B cell (primary cell): ENCODE results near the gene FAM131B. TPM values are rescaled to one million over a fixed set of nuclear protein-coding genes. Genes with fewer than 3 reads are reported as not detected.

Experiments
- ATAC-seq: fragments of 200-7000 bp; cut with Tn5 transposase; one replicate; pipeline ENCODE4 v1.10.0; 2021; ENCODE audit warnings: low read depth, mild to moderate bottlenecking, moderate number of reproducible peaks, moderate library complexity
- CTCF ChIA-PET: fragments of 350-600 bp; sonication (Branson Sonifier 250); formaldehyde crosslinking; loops from one replicate; lab custom pipeline; 2021; ENCODE audit warnings: antibody characterized with exemption, inconsistent platforms; lab: Charles Lee
- POLR2A ChIA-PET: fragments of 350-600 bp; sonication (Branson Sonifier 250); formaldehyde crosslinking; loops from one replicate; lab custom pipeline; 2021; ENCODE audit warnings: antibody characterized with exemption; lab: Charles Lee
- DNase-seq: peaks from one replicate; pipeline ENCODE4 v3.0.0; 2013
- H2AFZ ChIP-seq: 2 replicates; pipeline ENCODE4 v1.6.1; 2012; ENCODE audit warnings: mild to moderate bottlenecking, low read depth, low read length; ENCODE audit not compliant: insufficient read depth, poor library complexity, severe bottlenecking
- H3K27ac ChIP-seq, 2 donors: 1 replicate in 1 of 2; 2 replicates in 1 of 2; pipeline ENCODE4 v1.5.1; 2012 to 2013; ENCODE audit warnings: low read length in 2 of 2, mild to moderate bottlenecking in 2 of 2, moderate library complexity in 1 of 2
- H3K27me3 ChIP-seq, 4 experiments: fragments of 200-600 bp in 1 of 4; sonication (generic) in 1 of 4; replicated peaks in 1 of 4; 1 replicate in 2 of 4; 2 replicates in 2 of 4; pipeline versions ENCODE4 v1.6.1 to v1.7.0; 2013 to 2016; ENCODE audit warnings: low read length in 3 of 4, mild to moderate bottlenecking in 2 of 4, mixed read lengths in 1 of 4, moderate library complexity in 1 of 4; ENCODE audit not compliant: insufficient read depth in 4 of 4, control insufficient read depth in 3 of 4; ENCODE audit errors: control extremely low read depth in 1 of 4
- H3K36me3 ChIP-seq, 2 experiments: replicated peaks in 1 of 2; 1 replicate in 1 of 2; 2 replicates in 1 of 2; pipeline versions ENCODE4 v1.6.1 to v1.7.1; 2013; ENCODE audit warnings: low read length in 1 of 2; ENCODE audit not compliant: insufficient read depth in 2 of 2, control insufficient read depth in 1 of 2; ENCODE audit errors: control extremely low read depth in 1 of 2, extremely low read depth in 1 of 2
- H3K4me1 ChIP-seq, 2 donors: fragments of 200-600 bp in 1 of 2; sonication (generic) in 1 of 2; 1 replicate in 1 of 2; 2 replicates in 1 of 2; pipeline versions ENCODE4 v1.5.1 to v1.6.1; 2013 to 2017; ENCODE audit warnings: low read length in 2 of 2; ENCODE audit not compliant: control insufficient read depth in 2 of 2, insufficient read depth in 2 of 2
- H3K4me2 ChIP-seq: replicated peaks from 2 replicates; pipeline ENCODE3; 2012; ENCODE audit warnings: mild to moderate bottlenecking, low read depth, low read length; ENCODE audit not compliant: poor library complexity, severe bottlenecking
- H3K4me3 ChIP-seq, 5 experiments: fragments of 200-600 bp in 1 of 5; sonication (generic) in 1 of 5; 1 replicate in 3 of 5; 2 replicates in 2 of 5; pipeline versions ENCODE4 v1.5.1 to v1.7.0; 2011 to 2016; ENCODE audit warnings: low read length in 4 of 5, mild to moderate bottlenecking in 4 of 5, low read depth in 2 of 5, control low read depth in 1 of 5, moderate library complexity in 1 of 5; ENCODE audit not compliant: insufficient read depth in 1 of 5; ENCODE audit errors: control extremely low read depth in 1 of 5, extremely low read depth in 1 of 5
- H3K79me2 ChIP-seq: fragments of 200-600 bp; sonication (generic); one replicate; pipeline ENCODE4 v1.6.0; 2016; ENCODE audit warnings: low read length; ENCODE audit not compliant: control insufficient read depth, insufficient read depth
- H3K9ac ChIP-seq: fragments of 200-600 bp; sonication (generic); 2 replicates; pipeline ENCODE4 v1.6.1; 2017; ENCODE audit warnings: mild to moderate bottlenecking, low read length, moderate library complexity
- H3K9me3 ChIP-seq, 3 donors: one replicate each; pipeline versions ENCODE4 v1.6.1 to v1.7.1; 2013; ENCODE audit warnings: low read length in 2 of 3; ENCODE audit not compliant: control insufficient read depth in 2 of 3, insufficient read depth in 1 of 3; ENCODE audit errors: control extremely low read depth in 1 of 3
- H4K20me1 ChIP-seq: 2 replicates; pipeline ENCODE4 v1.6.0; 2012; ENCODE audit warnings: mild to moderate bottlenecking, low read length; ENCODE audit not compliant: insufficient read depth, control insufficient read depth, poor library complexity, severe bottlenecking
- H3K27ac Mint-ChIP-seq: one replicate; pipeline ENCODE4 v1.8.0; 2021; ENCODE audit warnings: mixed read lengths
- H3K27me3 Mint-ChIP-seq: one replicate; pipeline ENCODE4 v1.8.0; 2021; ENCODE audit warnings: mixed read lengths
- H3K4me1 Mint-ChIP-seq: one replicate; pipeline ENCODE4 v1.8.0; 2021; ENCODE audit warnings: mixed read lengths
- H3K4me3 Mint-ChIP-seq: one replicate; pipeline ENCODE4 v1.8.0; 2021; ENCODE audit warnings: mixed read lengths
- H3K9me3 Mint-ChIP-seq: one replicate; pipeline ENCODE4 v1.8.0; 2022; ENCODE audit warnings: mixed read lengths; ENCODE audit not compliant: insufficient read depth
- EZH2 ChIP-seq: IDR thresholded peaks from 2 replicates; pipeline ENCODE4 v1.6.1; 2012; ENCODE audit warnings: borderline replicate concordance, low read depth, mild to moderate bottlenecking, moderate library complexity, low read length; ENCODE audit not compliant: insufficient read depth, poor library complexity, severe bottlenecking
- WGBS: methylation state at CpG from one replicate; pipeline ENCODE4 v1.1.5; 2013; ENCODE audit warnings: missing lambda C conversion rate; ENCODE audit not compliant: insufficient coverage; 5-methylcytosine and 5-hydroxymethylcytosine counted together
- intact Hi-C: fragments of 100-400 bp; cut with micrococcal nuclease; formaldehyde crosslinking; loops from one replicate; pipeline ENCODE4 v1.10.0; 2022
- polyA plus RNA-seq: library from polyadenylated mRNA; depleted of rRNA; stranded (reverse); fragments of >200 nt; gene quantifications from 2 replicates; pipeline ENCODE4 v1.2.3, GENCODE V29; 2012
- total RNA-seq, 2 donors: library from RNA; stranded (reverse); fragments of 120-200 nt in 1 of 2; gene quantifications; 1 replicate in 1 of 2; 2 replicates in 1 of 2; pipeline versions ENCODE4 v1.2.3 to v1.2.4, GENCODE V29; 2013 to 2022
- TF ChIP-seq, protein P1 (sequence below): fragments of 200-600 bp; IDR thresholded peaks from one replicate; pipeline ENCODE4 v1.8.0; 2022; ENCODE audit warnings: antibody characterized with exemption, mild to moderate bottlenecking

FAM131B gene
- total and polyA plus RNA-seq, 2 donors (not counting 1 experiment from before 2014, with no cell fraction given) = 0.05 TPM; not detected in 1

DNA sequence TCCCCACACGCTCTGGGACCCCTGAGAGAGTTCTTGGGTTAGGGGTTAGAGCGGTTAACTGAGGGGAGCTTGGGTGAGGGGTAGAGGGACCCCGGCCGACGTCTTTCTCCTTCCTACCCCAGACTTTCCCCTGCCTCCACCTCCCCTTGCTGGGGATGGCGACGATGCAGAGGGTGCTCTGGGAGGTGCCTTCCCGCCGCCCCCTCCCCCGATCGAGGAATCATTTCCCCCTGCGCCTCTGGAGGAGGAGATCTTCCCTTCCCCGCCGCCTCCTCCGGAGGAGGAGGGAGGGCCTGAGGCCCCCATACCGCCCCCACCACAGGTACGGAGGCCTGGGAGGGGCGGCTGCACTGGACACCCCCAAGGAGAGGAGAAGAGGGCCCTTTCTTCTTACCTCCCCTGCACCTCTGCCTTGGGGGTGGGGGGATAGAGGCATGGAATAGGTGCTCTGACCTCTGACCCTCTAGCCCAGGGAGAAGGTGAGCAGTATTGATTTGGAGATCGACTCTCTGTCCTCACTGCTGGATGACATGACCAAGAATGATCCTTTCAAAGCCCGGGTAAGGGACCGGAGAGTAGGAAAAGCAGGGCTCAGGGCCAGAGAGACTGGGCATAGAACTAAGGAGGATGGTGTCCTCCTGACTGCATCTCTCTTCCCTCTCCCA is 19.7 kb upstream of the FAM131B start:
- POLR2A ChIA-PET = interaction anchor here (0.7 to 1.3 kb wide), 2 partner anchors 26 to 95 kb away, joined by 3 to 5 read pairs; partner anchors contain the start of gene EPHA1
- Mint-ChIP-seq H3K4me3 (peak overlapping the region; percentile 70), H3K27me3 (no peaks in the 10 kb centered on the region), H3K4me1 (peaks cover 17% of the 10 kb centered on the region), H3K9me3 (no peaks in the 10 kb centered on the region), H3K27ac (peak overlapping the region; percentile 57)
- peaks cover 44 to 60% of the 10 kb centered on the region in 2 donors for H3K4me1 ChIP-seq
- TF ChIP-seq, protein P1, sequence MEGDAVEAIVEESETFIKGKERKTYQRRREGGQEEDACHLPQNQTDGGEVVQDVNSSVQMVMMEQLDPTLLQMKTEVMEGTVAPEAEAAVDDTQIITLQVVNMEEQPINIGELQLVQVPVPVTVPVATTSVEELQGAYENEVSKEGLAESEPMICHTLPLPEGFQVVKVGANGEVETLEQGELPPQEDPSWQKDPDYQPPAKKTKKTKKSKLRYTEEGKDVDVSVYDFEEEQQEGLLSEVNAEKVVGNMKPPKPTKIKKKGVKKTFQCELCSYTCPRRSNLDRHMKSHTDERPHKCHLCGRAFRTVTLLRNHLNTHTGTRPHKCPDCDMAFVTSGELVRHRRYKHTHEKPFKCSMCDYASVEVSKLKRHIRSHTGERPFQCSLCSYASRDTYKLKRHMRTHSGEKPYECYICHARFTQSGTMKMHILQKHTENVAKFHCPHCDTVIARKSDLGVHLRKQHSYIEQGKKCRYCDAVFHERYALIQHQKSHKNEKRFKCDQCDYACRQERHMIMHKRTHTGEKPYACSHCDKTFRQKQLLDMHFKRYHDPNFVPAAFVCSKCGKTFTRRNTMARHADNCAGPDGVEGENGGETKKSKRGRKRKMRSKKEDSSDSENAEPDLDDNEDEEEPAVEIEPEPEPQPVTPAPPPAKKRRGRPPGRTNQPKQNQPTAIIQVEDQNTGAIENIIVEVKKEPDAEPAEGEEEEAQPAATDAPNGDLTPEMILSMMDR = no peak
- no peak for TF ChIP-seq EZH2
- H3K27ac ChIP-seq = peak overlapping the region in 1 of 2 donors; percentile 23
- H4K20me1 ChIP-seq = no peaks in the 10 kb centered on the region
- ATAC-seq (no peak), DNase-seq (peak; percentile 30)
- H3K27me3 ChIP-seq = no peaks in the 10 kb centered on the region
- intact Hi-C loops = loop anchor here (5.0 kb wide), 1 partner anchor 575 kb away; no protein-coding TSS in a partner anchor
- CTCF ChIA-PET = interaction anchor here (1.0 kb wide), 1 partner anchor 142 kb away, joined by 3 read pairs; no protein-coding TSS in a partner anchor
- peak overlapping the region; percentile 99 for H3K9ac ChIP-seq
- H3K4me3 ChIP-seq = peak overlapping the region; percentile 31 to 99 (median 90)
- H3K4me2 ChIP-seq = peak overlapping the region; percentile 99
- peak overlapping the region; percentile 97 for H2AFZ ChIP-seq
- 33% methylated on average over 1 of the region's 21 CpGs for WGBS
- peaks cover 4% of the 10 kb centered on the region for H3K79me2 ChIP-seq
- no peaks in the 10 kb centered on the region for H3K9me3 ChIP-seq
- H3K36me3 ChIP-seq = no peaks in the 10 kb centered on the region
